CD8-positive, alpha-beta memory T cell (primary cell): Measurements from ENCODE around the gene TCOF1. TPM values are rescaled to one million over a fixed set of nuclear protein-coding genes. Genes with fewer than 3 reads are reported as not detected.

ENCODE experiments used
- CTCF ChIA-PET: fragments of 350-600 bp; sonication (Branson Sonifier 250); formaldehyde crosslinking; loops from one replicate; lab custom pipeline; 2021; ENCODE audit warnings: antibody characterized with exemption; lab: Charles Lee
- POLR2A ChIA-PET: fragments of 350-600 bp; sonication (Branson Sonifier 250); formaldehyde crosslinking; loops from one replicate; lab custom pipeline; 2021; ENCODE audit warnings: antibody characterized with exemption; lab: Charles Lee
- DNase-seq, 5 donors: peaks; one replicate each; pipeline versions ENCODE4 v3.0.0 to v3.0.0-alpha.2; 2020 to 2022; ENCODE audit warnings: mixed read lengths in 1 of 5
- H3K27ac ChIP-seq: one replicate; pipeline ENCODE4 v1.7.0; 2013; ENCODE audit warnings: low read depth, mild to moderate bottlenecking, low read length, moderate library complexity
- H3K27me3 ChIP-seq: 2 replicates; pipeline ENCODE4 v1.7.0; 2013; ENCODE audit warnings: low read length, mild to moderate bottlenecking; ENCODE audit not compliant: insufficient read depth, poor library complexity, severe bottlenecking
- H3K36me3 ChIP-seq: 2 replicates; pipeline ENCODE4 v1.7.0; 2013; ENCODE audit warnings: mild to moderate bottlenecking, low read length, moderate library complexity; ENCODE audit not compliant: insufficient read depth
- H3K4me1 ChIP-seq: 2 replicates; pipeline ENCODE4 v1.7.0; 2013; ENCODE audit warnings: mild to moderate bottlenecking, low read length, moderate library complexity; ENCODE audit not compliant: insufficient read depth
- H3K4me3 ChIP-seq: 2 replicates; pipeline ENCODE4 v1.7.0; 2013; ENCODE audit warnings: mild to moderate bottlenecking, low read length
- H3K9me3 ChIP-seq: 2 replicates; pipeline ENCODE4 v1.7.0; 2013; ENCODE audit warnings: mild to moderate bottlenecking, low read length
- H3K27ac Mint-ChIP-seq, 8 donors: one replicate each; pipeline ENCODE4 v1.8.0; 2020 to 2021; ENCODE audit warnings: mixed read lengths in 8 of 8, mild to moderate bottlenecking in 6 of 8, inconsistent platforms in 3 of 8, moderate library complexity in 3 of 8
- H3K27me3 Mint-ChIP-seq, 2 donors: one replicate each; pipeline ENCODE4 v1.8.0; 2020 to 2021; ENCODE audit warnings: mixed read lengths in 2 of 2, mild to moderate bottlenecking in 1 of 2, moderate library complexity in 1 of 2
- H3K36me3 Mint-ChIP-seq, 3 donors: one replicate each; pipeline ENCODE4 v1.8.0; 2020 to 2021; ENCODE audit warnings: mixed read lengths in 3 of 3, inconsistent platforms in 1 of 3, mild to moderate bottlenecking in 1 of 3
- H3K4me1 Mint-ChIP-seq, 3 donors: one replicate each; pipeline ENCODE4 v1.8.0; 2020 to 2021; ENCODE audit warnings: mixed read lengths in 3 of 3, inconsistent platforms in 1 of 3, mild to moderate bottlenecking in 1 of 3
- H3K4me3 Mint-ChIP-seq, 7 donors: one replicate each; pipeline ENCODE4 v1.8.0; 2020 to 2021; ENCODE audit warnings: mixed read lengths in 7 of 7, mild to moderate bottlenecking in 6 of 7, moderate library complexity in 4 of 7, inconsistent platforms in 2 of 7
- H3K9me3 Mint-ChIP-seq, 5 donors: one replicate each; pipeline ENCODE4 v1.8.0; 2020 to 2022; ENCODE audit warnings: mixed read lengths in 5 of 5, mild to moderate bottlenecking in 3 of 5, moderate library complexity in 2 of 5, inconsistent platforms in 1 of 5
- polyA plus RNA-seq: library from polyadenylated mRNA; unstranded; fragments of 300-500 nt; fragmentation: Illumina TruSeq; gene quantifications from one replicate; pipeline ENCODE4 v1.2.3, GENCODE V29; 2021
- total RNA-seq, 2 experiments: library from RNA; stranded (reverse); gene quantifications; one replicate each; pipeline ENCODE4 v1.2.3, GENCODE V29; 2021

Gene TCOF1
- total and polyA plus RNA-seq, 3 experiments from 2014 or later, result 33.1 to 120 (median 116) TPM

DNA sequence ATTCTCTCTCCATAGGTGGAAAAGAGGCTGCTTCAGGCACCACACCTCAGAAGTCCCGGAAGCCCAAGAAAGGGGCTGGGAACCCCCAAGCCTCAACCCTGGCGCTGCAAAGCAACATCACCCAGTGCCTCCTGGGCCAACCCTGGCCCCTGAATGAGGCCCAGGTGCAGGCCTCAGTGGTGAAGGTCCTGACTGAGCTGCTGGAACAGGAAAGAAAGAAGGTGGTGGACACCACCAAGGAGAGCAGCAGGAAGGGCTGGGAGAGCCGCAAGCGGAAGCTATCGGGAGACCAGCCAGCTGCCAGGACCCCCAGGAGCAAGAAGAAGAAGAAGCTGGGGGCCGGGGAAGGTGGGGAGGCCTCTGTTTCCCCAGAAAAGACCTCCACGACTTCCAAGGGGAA is 38.8 kb downstream of the TCOF1 start:
- peaks cover 65% of the 10 kb centered on the region for H3K36me3 ChIP-seq
- CTCF ChIA-PET, result interaction anchor here (1.0 to 3.4 kb wide), 3 partner anchors 9 to 40 kb away, joined by 3 to 13 read pairs (median 3); no protein-coding TSS in a partner anchor
- DNase-seq, result no peak

DNA sequence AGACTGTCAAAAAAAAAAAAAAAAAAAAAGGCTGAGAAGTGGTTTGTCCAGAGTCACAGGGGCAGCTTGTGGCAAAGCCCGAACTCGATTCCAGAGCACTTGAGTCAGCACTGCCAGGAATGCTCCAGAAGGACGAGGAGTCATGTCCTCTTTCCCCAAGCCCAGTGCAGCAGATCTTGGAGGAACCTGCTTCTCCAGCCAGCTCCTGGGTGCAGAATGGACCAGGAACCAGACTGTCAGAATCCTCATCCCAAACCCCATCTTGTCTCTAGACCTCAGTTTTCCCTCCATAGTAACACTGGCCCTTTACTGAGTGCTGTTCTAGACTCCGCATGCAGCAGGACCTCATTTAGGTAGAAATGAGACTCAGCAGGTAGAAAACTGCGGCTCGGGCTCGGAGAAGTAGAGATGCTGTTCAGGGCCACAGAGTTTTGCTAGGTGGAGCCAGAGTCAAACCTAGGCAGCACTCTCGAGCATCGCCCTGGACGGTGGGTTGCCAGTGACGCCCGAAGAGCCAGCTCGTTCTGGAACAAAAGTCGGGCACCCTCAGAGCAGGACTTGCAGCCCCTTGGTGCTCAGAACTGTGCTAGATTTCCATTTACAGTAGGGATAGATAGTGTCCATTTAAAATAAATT is 39.8 kb downstream of the TCOF1 start:
- H3K36me3 Mint-ChIP-seq, result peaks cover 7 to 88% (median 15%) of the 10 kb centered on the region in 3 donors
- H3K9me3 ChIP-seq, result no peaks in the 10 kb centered on the region

More for the DNA sequence above, 38.8 kb downstream of the TCOF1 start:
- POLR2A ChIA-PET, result no interaction called here
- Histone ChIP-seq H3K27ac (no peak overlapping the region), H3K9me3 (no peaks in the 10 kb centered on the region), H3K4me3 (no peak overlapping the region), H3K27me3 (no peaks in the 10 kb centered on the region), H3K4me1 (no peaks in the 10 kb centered on the region)
- Mint-ChIP-seq H3K27me3 (peaks cover 0 to 4% of the 10 kb centered on the region in 2 donors), H3K27ac (peak overlapping the region in 6 of 8 donors; percentile 6 to 89 (median 72)), H3K4me1 (peaks cover 2 to 33% (median 3%) of the 10 kb centered on the region in 3 donors), H3K4me3 (no peak overlapping the region), H3K36me3 (peaks cover 2 to 88% (median 13%) of the 10 kb centered on the region in 3 donors), H3K9me3 (no peaks in the 10 kb centered on the region)

DNA sequence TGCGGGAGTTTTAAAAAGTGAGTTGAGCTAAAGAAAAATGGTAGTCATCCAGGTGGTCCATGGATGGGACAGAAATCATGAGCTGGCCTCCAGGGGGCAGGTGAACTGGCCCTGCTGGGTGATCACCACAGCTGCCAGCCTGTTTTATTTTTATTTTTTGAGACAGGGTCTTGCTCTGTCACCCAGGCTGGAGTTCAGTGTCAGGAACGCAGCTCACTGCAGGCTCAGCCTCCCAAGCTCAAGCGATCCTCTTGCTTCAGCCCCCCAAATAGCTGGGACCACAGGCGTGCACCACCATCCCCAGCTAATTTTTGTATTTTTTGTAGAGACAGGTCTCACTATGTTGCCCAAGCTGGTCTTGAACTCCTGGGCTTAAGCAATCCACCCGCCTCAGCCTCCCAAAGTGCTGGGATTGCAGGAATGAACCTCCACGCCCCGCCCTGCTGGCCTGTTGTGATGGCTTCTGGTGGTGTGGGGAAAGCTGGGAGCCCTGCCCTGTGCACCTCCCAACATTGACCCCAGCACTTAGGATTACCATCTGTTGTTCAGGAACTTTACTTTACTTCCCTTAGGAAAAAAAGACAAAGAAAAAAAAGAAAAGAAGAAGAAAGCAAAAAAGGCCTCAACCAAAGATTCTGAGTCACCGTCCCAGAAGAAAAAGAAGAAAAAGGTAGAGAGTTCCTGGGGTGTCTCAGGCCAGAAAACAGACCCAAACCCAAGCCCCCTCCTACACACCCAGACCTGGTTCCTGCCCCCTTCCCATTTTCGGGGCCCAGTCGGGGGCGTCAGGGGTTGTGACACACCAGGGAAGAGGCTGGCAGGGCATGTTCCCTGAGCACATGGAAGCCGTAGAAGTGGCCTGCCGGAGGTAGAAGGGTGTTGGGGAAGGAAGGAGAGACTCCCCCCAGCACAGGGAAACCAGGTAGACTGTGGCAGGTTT is 40.6 kb downstream of the TCOF1 start:
- peaks cover 3 to 39% (median 6%) of the 10 kb centered on the region in 3 donors for H3K4me1 Mint-ChIP-seq
- H3K4me1 ChIP-seq, result no peaks in the 10 kb centered on the region
- peaks cover 66% of the 10 kb centered on the region for H3K36me3 ChIP-seq
- no peak overlapping the region for H3K4me3 ChIP-seq
- H3K27me3 ChIP-seq, result no peaks in the 10 kb centered on the region
- no peaks in the 10 kb centered on the region for H3K9me3 ChIP-seq
- H3K27me3 Mint-ChIP-seq, result peaks cover 0 to 4% of the 10 kb centered on the region in 2 donors
- peak overlapping the region in 7 of 8 donors; percentile 19 to 91 (median 74) for H3K27ac Mint-ChIP-seq
- ChIA-PET CTCF (interaction anchor here (0.9 to 4.2 kb wide), 11 partner anchors 9 to 52 kb away, joined by 3 to 31 read pairs (median 8); partner anchors contain the start of genes CD74 and RPS14), POLR2A (interaction anchor here (0.6 to 2.5 kb wide), 2 partner anchors 13 to 14 kb away, joined by 3 to 9 read pairs; partner anchors contain the start of gene CD74)
- DNase-seq, result no peak
- no peaks in the 10 kb centered on the region for H3K9me3 Mint-ChIP-seq
- no peak overlapping the region for H3K27ac ChIP-seq
- H3K4me3 Mint-ChIP-seq, result no peak overlapping the region
- peaks cover 11 to 88% (median 16%) of the 10 kb centered on the region in 3 donors for H3K36me3 Mint-ChIP-seq

More for the DNA sequence above, 39.8 kb downstream of the TCOF1 start:
- DNase-seq, result no peak
- no peaks in the 10 kb centered on the region for H3K9me3 Mint-ChIP-seq
- H3K4me3 ChIP-seq, result no peak overlapping the region
- ChIA-PET POLR2A (interaction anchor here (0.6 kb wide), 1 partner anchor 13 kb away, joined by 3 read pairs; no protein-coding TSS in a partner anchor), CTCF (interaction anchor here (1.0 to 4.2 kb wide), 8 partner anchors 9 to 52 kb away, joined by 3 to 31 read pairs (median 7); partner anchors contain the start of genes CD74 and RPS14)
- H3K27ac Mint-ChIP-seq, result peak overlapping the region in 2 of 8 donors; percentile 23 to 26
- peaks cover 67% of the 10 kb centered on the region for H3K36me3 ChIP-seq
- H3K27ac ChIP-seq, result no peak overlapping the region
- no peaks in the 10 kb centered on the region for H3K4me1 ChIP-seq
- no peak overlapping the region for H3K4me3 Mint-ChIP-seq
- H3K4me1 Mint-ChIP-seq, result peaks cover 3 to 39% (median 6%) of the 10 kb centered on the region in 3 donors
- H3K27me3 ChIP-seq, result no peaks in the 10 kb centered on the region
- peaks cover 0 to 4% of the 10 kb centered on the region in 2 donors for H3K27me3 Mint-ChIP-seq

DNA sequence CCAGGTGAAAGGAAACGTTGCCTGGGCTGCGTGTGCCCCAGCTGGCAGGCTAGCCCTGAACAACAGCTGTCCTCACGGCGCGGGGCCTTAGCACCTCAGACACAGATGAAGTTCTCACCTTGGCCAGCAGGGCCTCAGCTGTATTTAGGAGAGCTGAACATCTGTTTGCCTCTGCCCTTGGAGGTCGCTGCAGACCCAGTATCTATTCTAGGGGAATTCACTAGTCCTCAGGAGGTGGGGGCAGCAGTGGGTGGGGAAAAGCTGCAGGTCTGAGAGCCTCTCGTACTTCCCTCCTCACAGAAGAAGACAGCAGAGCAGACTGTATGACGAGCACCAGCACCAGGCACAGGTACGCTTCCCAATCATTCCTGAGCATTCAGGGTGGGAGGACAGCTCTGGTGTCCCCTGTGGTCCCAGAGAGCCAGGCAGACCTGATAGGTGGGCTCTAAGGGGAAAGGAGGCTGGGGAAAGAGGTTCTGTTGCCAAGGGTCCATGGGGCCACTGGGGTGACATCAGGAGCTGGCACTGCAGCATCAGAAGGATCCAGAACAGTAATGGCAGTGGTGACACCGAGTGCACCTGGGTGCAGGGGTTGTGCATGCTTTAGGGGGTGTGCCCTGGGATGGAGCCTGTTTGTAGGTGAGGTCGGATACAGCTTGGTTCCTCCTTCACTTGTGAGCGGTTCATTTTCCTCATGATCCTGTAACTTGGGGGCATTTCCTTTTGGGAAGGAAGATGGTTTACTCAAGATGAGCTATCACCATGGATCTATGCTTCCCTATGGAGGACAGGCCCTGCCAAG is 41.4 kb downstream of the TCOF1 start:
- Mint-ChIP-seq H3K9me3 (no peaks in the 10 kb centered on the region), H3K36me3 (peaks cover 11 to 87% (median 16%) of the 10 kb centered on the region in 3 donors), H3K4me3 (no peak overlapping the region), H3K4me1 (peaks cover 3 to 41% (median 6%) of the 10 kb centered on the region in 3 donors), H3K27ac (peak overlapping the region; percentile 37 to 91 (median 78)), H3K27me3 (peaks cover 0 to 4% of the 10 kb centered on the region in 2 donors)
- no peaks in the 10 kb centered on the region for H3K9me3 ChIP-seq
- peak in 1 of 5 donors; percentile 59 for DNase-seq
- no peaks in the 10 kb centered on the region for H3K27me3 ChIP-seq
- no peaks in the 10 kb centered on the region for H3K4me1 ChIP-seq
- peaks cover 66% of the 10 kb centered on the region for H3K36me3 ChIP-seq
- no peak overlapping the region for H3K4me3 ChIP-seq
- POLR2A ChIA-PET, result interaction anchor here (1.1 to 2.5 kb wide), 3 partner anchors 12 to 51 kb away, joined by 4 to 9 read pairs (median 5); partner anchors contain the start of genes CD74 and RPS14
- H3K27ac ChIP-seq, result no peak overlapping the region
- CTCF ChIA-PET, result interaction anchor here (0.9 to 4.2 kb wide), 14 partner anchors 8 to 60 kb away, joined by 3 to 31 read pairs (median 6); partner anchors contain the start of gene CD74

DNA sequence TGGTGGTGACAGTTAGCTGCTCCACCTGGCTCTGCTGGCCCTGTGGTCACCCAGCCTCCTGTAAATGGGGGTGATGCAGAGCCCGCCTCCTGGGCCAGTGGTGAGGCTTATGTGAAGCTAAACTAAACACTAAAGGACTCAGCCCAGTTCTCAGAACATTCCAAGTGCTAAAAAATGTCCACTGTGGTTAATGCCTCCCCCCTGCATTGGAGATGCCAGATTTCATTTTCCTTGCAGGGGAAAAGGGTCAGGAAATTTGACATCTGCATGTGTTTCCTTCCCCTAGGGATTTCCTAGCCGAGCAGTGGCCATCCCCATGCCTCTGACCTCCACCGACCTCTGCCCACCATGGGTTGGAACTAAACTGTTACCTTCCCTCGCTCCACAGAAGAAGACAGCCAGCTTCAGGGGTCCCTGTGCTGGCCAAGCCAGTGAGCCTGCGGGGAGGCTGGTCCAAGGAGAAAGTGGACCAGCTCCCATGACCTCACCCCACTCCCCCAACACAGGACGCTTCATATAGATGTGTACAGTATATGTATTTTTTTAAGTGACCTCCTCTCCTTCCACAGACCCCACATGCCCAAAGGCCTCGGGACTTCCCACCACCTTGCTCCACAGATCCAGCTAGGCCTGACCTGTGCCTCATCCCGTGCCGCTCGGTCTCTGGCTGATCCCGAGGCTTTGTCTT is 42.2 kb downstream of the TCOF1 start:
- Mint-ChIP-seq H3K27me3 (peaks cover 0 to 4% of the 10 kb centered on the region in 2 donors), H3K27ac (peak overlapping the region; percentile 23 to 90 (median 80)), H3K9me3 (no peaks in the 10 kb centered on the region), H3K4me1 (peaks cover 3 to 43% (median 6%) of the 10 kb centered on the region in 3 donors), H3K4me3 (no peak overlapping the region), H3K36me3 (peaks cover 11 to 89% (median 16%) of the 10 kb centered on the region in 3 donors)
- CTCF ChIA-PET, result interaction anchor here (0.9 to 4.2 kb wide), 11 partner anchors 11 to 59 kb away, joined by 3 to 31 read pairs (median 8); partner anchors contain the start of gene CD74
- no peak for DNase-seq
- H3K27ac ChIP-seq, result no peak overlapping the region
- no peaks in the 10 kb centered on the region for H3K27me3 ChIP-seq
- H3K36me3 ChIP-seq, result peaks cover 59% of the 10 kb centered on the region
- POLR2A ChIA-PET, result interaction anchor here (1.1 to 2.5 kb wide), 3 partner anchors 11 to 50 kb away, joined by 4 to 9 read pairs (median 5); partner anchors contain the start of genes CD74 and RPS14
- H3K4me3 ChIP-seq, result no peak overlapping the region
- H3K4me1 ChIP-seq, result no peaks in the 10 kb centered on the region
- H3K9me3 ChIP-seq, result no peaks in the 10 kb centered on the region

DNA sequence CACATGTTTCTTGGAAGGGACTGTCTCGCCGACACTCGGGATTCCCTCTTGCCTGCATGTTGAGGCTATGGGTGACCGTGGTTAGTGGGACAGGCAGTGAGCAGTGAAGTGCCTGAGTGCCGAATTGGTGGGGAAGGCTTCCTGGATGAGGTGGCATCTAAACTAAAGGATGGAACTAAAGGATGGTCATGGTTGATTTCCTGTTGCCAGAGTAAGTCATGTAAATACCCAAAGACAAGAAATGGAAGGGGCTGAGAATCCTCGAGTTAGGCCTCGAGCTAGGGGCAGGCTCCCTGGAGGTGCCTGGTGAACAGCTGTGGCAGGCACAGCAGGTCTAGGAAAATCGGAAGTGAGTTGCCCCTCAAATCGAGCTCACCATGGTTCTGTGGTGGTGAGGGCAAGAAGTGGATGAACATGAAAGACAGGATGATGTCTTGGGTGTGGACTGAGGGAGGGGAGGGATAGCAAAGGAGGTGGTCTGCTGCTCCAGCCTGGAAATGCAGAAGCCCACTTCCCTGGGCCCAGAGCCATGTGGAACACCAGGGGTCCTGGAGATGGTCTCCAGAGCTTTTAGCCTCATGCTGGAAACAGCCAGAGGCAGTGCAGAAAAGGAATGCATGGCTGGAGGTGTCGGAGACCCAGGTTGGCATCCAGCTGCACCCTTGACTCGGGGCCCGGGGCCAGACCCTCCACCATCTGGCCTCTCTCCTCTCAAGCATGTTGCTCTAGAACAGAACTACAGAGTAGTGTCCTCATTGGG is 43.0 kb downstream of the TCOF1 start:
- Histone ChIP-seq H3K36me3 (peaks cover 67% of the 10 kb centered on the region), H3K27me3 (no peaks in the 10 kb centered on the region), H3K4me3 (no peak overlapping the region), H3K4me1 (no peaks in the 10 kb centered on the region), H3K27ac (no peak overlapping the region), H3K9me3 (no peaks in the 10 kb centered on the region)
- Mint-ChIP-seq H3K4me1 (peaks cover 3 to 43% (median 6%) of the 10 kb centered on the region in 3 donors), H3K9me3 (no peaks in the 10 kb centered on the region), H3K27me3 (peaks cover 0 to 4% of the 10 kb centered on the region in 2 donors), H3K36me3 (peaks cover 11 to 91% (median 16%) of the 10 kb centered on the region in 3 donors), H3K27ac (peak overlapping the region; percentile 66 to 90 (median 83)), H3K4me3 (peak overlapping the region in 1 of 7 donors; percentile 9)
- POLR2A ChIA-PET, result interaction anchor here (2.5 kb wide), 1 partner anchor 12 kb away, joined by 9 read pairs; the partner anchor contains the start of gene CD74
- CTCF ChIA-PET, result interaction anchor here (1.2 to 4.2 kb wide), 3 partner anchors 10 to 36 kb away, joined by 4 to 31 read pairs (median 10); partner anchors contain the start of gene CD74
- DNase-seq, result no peak
